Jurkat, Clone E6-1 (cell line): ENCODE measurements around the gene FXYD3.
"Not testable (repeated sequence)": the region's sequence is repeated elsewhere in the genome, so short reads cannot be mapped to it uniquely, and the experiment has no call there.

Source experiments
- DNase-seq: peaks from one replicate; pipeline ENCODE4 v3.0.0-alpha.2; 2011; ENCODE audit warnings: low read depth, low spot score
- H3K4me3 ChIP-seq: 2 replicates; pipeline ENCODE4 v1.5.1; 2011; ENCODE audit warnings: mild to moderate bottlenecking, low read length, control low read depth, moderate library complexity

FXYD3 gene

GRCh38 chr19:35101949-35102348 lies 13.7 kb upstream of the FXYD3 start:
- not testable (repeated sequence) for DNase-seq, H3K4me3 ChIP-seq

- H3K4me3 ChIP-seq, DNase-seq: not testable (repeated sequence)
Measured at GRCh38 chr19:35103614-35104013, 12.0 kb upstream of the FXYD3 start.

- no peak for DNase-seq
- no peak overlapping the region for H3K4me3 ChIP-seq
Measured at GRCh38 chr19:35104361-35104760, 11.3 kb upstream of the FXYD3 start.

GRCh38 chr19:35105047-35105410 lies 10.6 kb upstream of the FXYD3 start:
- H3K4me3 ChIP-seq: no peak overlapping the region
- DNase-seq: no peak

- no peak for DNase-seq
- no peak overlapping the region for H3K4me3 ChIP-seq
Measured at GRCh38 chr19:35105411-35106290, 10.0 kb upstream of the FXYD3 start.

GRCh38 chr19:35106291-35106583 lies 9.4 kb upstream of the FXYD3 start:
- no peak for DNase-seq
- no peak overlapping the region for H3K4me3 ChIP-seq

- no peak overlapping the region for H3K4me3 ChIP-seq
- no peak for DNase-seq
Measured at GRCh38 chr19:35106898-35107541, 8.6 kb upstream of the FXYD3 start.

- DNase-seq: no peak
- no peak overlapping the region for H3K4me3 ChIP-seq
Measured at GRCh38 chr19:35107545-35107944, 8.1 kb upstream of the FXYD3 start.

GRCh38 chr19:35108730-35109129 lies 6.9 kb upstream of the FXYD3 start:
- DNase-seq: no peak
- no peak overlapping the region for H3K4me3 ChIP-seq

- no peak overlapping the region for H3K4me3 ChIP-seq
- no peak for DNase-seq
Measured at GRCh38 chr19:35109395-35110112, 6.1 kb upstream of the FXYD3 start.

GRCh38 chr19:35110974-35111373 lies 4.6 kb upstream of the FXYD3 start:
- no peak for DNase-seq

GRCh38 chr19:35112995-35113688 lies 2.5 kb upstream of the FXYD3 start:
- H3K4me3 ChIP-seq: no peak overlapping the region
- no peak for DNase-seq

More at GRCh38 chr19:35110974-35111373, 4.6 kb upstream of the FXYD3 start:
- H3K4me3 ChIP-seq: no peak overlapping the region

- H3K4me3 ChIP-seq: peak overlapping the region; percentile 33
- peak; percentile 65 for DNase-seq
Measured at GRCh38 chr19:35114353-35115176, 1.1 kb upstream of the FXYD3 start.

- DNase-seq: no peak
- H3K4me3 ChIP-seq: no peak overlapping the region
Measured at GRCh38 chr19:35116072-35116801, 614 bp downstream of the FXYD3 start.

- DNase-seq: no peak
- no peak overlapping the region for H3K4me3 ChIP-seq
Measured at GRCh38 chr19:35117116-35117515, 1.5 kb downstream of the FXYD3 start.

GRCh38 chr19:35117799-35118198 lies 2.2 kb downstream of the FXYD3 start:
- no peak overlapping the region for H3K4me3 ChIP-seq
- DNase-seq: no peak

GRCh38 chr19:35118268-35119020 lies 2.8 kb downstream of the FXYD3 start:
- no peak overlapping the region for H3K4me3 ChIP-seq
- DNase-seq: no peak

GRCh38 chr19:35119091-35119490 lies 3.5 kb downstream of the FXYD3 start:
- no peak overlapping the region for H3K4me3 ChIP-seq

More at GRCh38 chr19:35119091-35119490, 3.5 kb downstream of the FXYD3 start:
- DNase-seq: no peak
